ENCODE results near the gene CARD19. TPM values are rescaled to one million over a fixed set of nuclear protein-coding genes. Genes with fewer than 3 reads are reported as not detected.

Gene CARD19
- total RNA-seq, 1 experiment from 2014 or later = 26.1 TPM

GRCh38 chr9:93111001-93111370, 15.0 kb downstream of the CARD19 start:
- Mint-ChIP-seq H3K27me3 (ENCODE audit: unreplicated experiment) (no peaks in the 10 kb centered on the region), H3K27ac (ENCODE audit: unreplicated experiment) (no peak overlapping the region), H3K4me3 (ENCODE audit: low read depth, unreplicated experiment) (no peak overlapping the region), H3K9me3 (ENCODE audit: low read depth, unreplicated experiment) (no peaks in the 10 kb centered on the region), H3K36me3 (ENCODE audit: insufficient read depth, unreplicated experiment) (peaks cover 5% of the 10 kb centered on the region), H3K4me1 (ENCODE audit: low read depth, unreplicated experiment) (no peaks in the 10 kb centered on the region)
- intact Hi-C loops (cut with micrococcal nuclease; ENCODE audit: unreplicated experiment) = no loop called here
- no TSS peak for BruUV-seq (replicated peaks)
- CTCF ChIA-PET = no interaction called here
- TF ChIP-seq CTCF (IDR thresholded peaks at IDR 0.05; ENCODE audit: unreplicated experiment) = no peak
- no peak for DNase-seq

- Mint-ChIP-seq H3K27ac (ENCODE audit: unreplicated experiment) (no peak overlapping the region), H3K4me1 (ENCODE audit: low read depth, unreplicated experiment) (no peaks in the 10 kb centered on the region), H3K4me3 (ENCODE audit: low read depth, unreplicated experiment) (no peak overlapping the region), H3K9me3 (ENCODE audit: low read depth, unreplicated experiment) (no peaks in the 10 kb centered on the region), H3K27me3 (ENCODE audit: unreplicated experiment) (no peaks in the 10 kb centered on the region), H3K36me3 (ENCODE audit: insufficient read depth, unreplicated experiment) (peaks cover 5% of the 10 kb centered on the region)
- no TSS peak for BruUV-seq (replicated peaks)
- CTCF ChIA-PET = no interaction called here
- intact Hi-C loops (cut with micrococcal nuclease; ENCODE audit: unreplicated experiment) = no loop called here
- no peak for DNase-seq
- TF ChIP-seq CTCF (IDR thresholded peaks at IDR 0.05; ENCODE audit: unreplicated experiment) = no peak
Observed at GRCh38 chr9:93111371-93112115, 15.5 kb downstream of the CARD19 start.

DNA sequence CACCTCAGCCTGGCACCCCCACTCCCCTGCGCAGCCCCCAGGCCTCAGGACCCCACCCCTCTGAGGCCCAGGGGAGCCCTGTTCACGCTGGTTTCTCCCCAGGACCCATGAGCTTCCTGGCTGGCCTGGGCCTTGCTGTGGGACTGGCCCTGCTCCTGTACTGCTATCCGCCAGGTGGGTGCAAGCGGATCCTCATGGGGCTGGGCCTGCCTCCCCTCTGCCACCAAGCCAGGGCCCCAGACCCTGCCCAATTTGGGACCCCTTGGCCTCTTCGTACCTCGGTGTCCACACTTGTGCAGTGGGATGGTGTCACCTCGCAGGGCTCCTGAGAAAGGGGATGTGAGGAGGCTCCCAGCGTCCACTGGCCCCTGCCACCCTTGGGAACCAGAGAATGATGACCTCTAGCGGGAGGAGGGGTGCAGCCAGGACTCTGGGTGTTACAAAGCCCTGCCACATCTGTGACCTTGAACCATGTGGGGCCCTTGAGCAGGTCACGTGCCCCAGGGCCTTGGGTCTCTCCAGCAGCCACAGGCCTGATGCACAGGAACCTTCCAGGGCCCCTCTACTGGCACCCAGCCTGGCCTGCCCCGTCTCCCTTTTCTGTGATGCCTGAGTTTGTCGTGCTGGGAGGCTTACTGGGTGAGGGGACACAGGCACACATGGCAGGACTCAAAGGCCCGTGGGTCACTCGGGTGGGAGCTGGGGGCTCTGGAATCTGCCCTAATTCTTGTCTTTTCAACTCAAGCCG, 16.3 kb downstream of the CARD19 start:
- DNase-seq = no peak
- Mint-ChIP-seq H3K27ac (ENCODE audit: unreplicated experiment) (no peak overlapping the region), H3K27me3 (ENCODE audit: unreplicated experiment) (no peaks in the 10 kb centered on the region), H3K4me3 (ENCODE audit: low read depth, unreplicated experiment) (no peak overlapping the region), H3K4me1 (ENCODE audit: low read depth, unreplicated experiment) (no peaks in the 10 kb centered on the region), H3K36me3 (ENCODE audit: insufficient read depth, unreplicated experiment) (peaks cover 5% of the 10 kb centered on the region), H3K9me3 (ENCODE audit: low read depth, unreplicated experiment) (no peaks in the 10 kb centered on the region)
- CTCF ChIA-PET = no interaction called here
- TF ChIP-seq CTCF (IDR thresholded peaks at IDR 0.05; ENCODE audit: unreplicated experiment) = no peak
- intact Hi-C loops (cut with micrococcal nuclease; ENCODE audit: unreplicated experiment) = no loop called here
- no TSS peak for BruUV-seq (replicated peaks)

DNA sequence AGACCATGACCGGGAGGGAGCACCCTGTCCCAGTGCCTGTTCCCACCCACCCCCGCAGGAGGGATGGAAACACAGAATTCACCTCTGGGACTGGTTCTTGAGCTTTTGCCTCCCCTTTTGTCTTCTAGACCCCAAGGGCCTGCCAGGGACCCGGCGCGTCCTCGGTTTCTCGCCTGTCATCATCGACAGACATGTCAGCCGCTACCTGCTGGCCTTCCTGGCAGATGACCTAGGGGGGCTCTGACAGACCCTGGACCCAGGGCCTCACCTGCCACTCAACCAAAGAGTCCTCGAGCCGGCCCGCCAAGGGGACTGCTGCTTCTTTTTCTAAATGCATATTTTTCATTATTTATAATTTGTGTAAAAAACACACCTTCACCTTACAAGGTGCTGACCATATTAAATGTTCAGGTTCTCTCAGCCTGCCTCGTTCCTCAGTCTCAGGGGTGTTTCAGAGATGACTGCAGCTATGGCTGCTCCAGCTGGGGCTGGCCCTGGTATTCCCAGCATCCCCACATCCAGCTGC, 16.9 kb downstream of the CARD19 start:
- no peak for TF ChIP-seq CTCF (IDR thresholded peaks at IDR 0.05; ENCODE audit: unreplicated experiment)
- intact Hi-C loops (cut with micrococcal nuclease; ENCODE audit: unreplicated experiment) = no loop called here
- BruUV-seq (replicated peaks) = no TSS peak
- peaks cover 5% of the 10 kb centered on the region for H3K36me3 Mint-ChIP-seq (ENCODE audit: insufficient read depth, unreplicated experiment)
- no peak for DNase-seq
- H3K27ac Mint-ChIP-seq (ENCODE audit: unreplicated experiment) = no peak overlapping the region
- no peaks in the 10 kb centered on the region for H3K27me3 Mint-ChIP-seq (ENCODE audit: unreplicated experiment)
- H3K4me3 Mint-ChIP-seq (ENCODE audit: low read depth, unreplicated experiment) = no peak overlapping the region
- CTCF ChIA-PET = no interaction called here
- no peaks in the 10 kb centered on the region for H3K4me1 Mint-ChIP-seq (ENCODE audit: low read depth, unreplicated experiment)
- H3K9me3 Mint-ChIP-seq (ENCODE audit: low read depth, unreplicated experiment) = no peaks in the 10 kb centered on the region
